HepG2 (cell line): ENCODE measurements around the gene QSER1. TPM values are rescaled to one million over a fixed set of nuclear protein-coding genes. Genes with fewer than 3 reads are reported as not detected.

Experiments used
- BRCA1 ChIP-seq: sonication (generic); formaldehyde crosslinking; IDR thresholded peaks from 2 replicates; pipeline ENCODE4 v1.4.0; 2020; ENCODE audit warnings: missing genetic modification reagents
- CCDC6 ChIP-seq: sonication (generic); formaldehyde crosslinking; IDR thresholded peaks from 2 replicates; pipeline ENCODE4 v1.8.1; 2022; ENCODE audit warnings: mild to moderate bottlenecking, missing genetic modification reagents, moderate library complexity
- DR1 ChIP-seq: sonication (generic); formaldehyde crosslinking; IDR thresholded peaks from 2 replicates; pipeline ENCODE4 v1.8.0; 2021; ENCODE audit warnings: mild to moderate bottlenecking, missing genetic modification reagents, inconsistent platforms
- RBM39 ChIP-seq: fragments of 200-400 bp; formaldehyde crosslinking; IDR thresholded peaks from one replicate; pipeline ENCODE4 v1.6.1; 2018; ENCODE audit warnings: antibody characterized with exemption, mild to moderate bottlenecking, low read depth, low read length; ENCODE audit not compliant: poor library complexity, severe bottlenecking
- ZKSCAN1 ChIP-seq: fragments of 150-350 bp; IDR thresholded peaks from 2 replicates; pipeline ENCODE4 v1.6.1; 2014; ENCODE audit warnings: low read length
- ZNF230 ChIP-seq: sonication (generic); formaldehyde crosslinking; IDR thresholded peaks from 2 replicates; pipeline ENCODE4 v1.4.0; 2020; ENCODE audit warnings: mild to moderate bottlenecking, missing genetic modification reagents
- ZNF33A ChIP-seq: sonication (generic); formaldehyde crosslinking; IDR thresholded peaks from 2 replicates; pipeline ENCODE4 v1.5.1; 2020; ENCODE audit warnings: missing genetic modification reagents, mild to moderate bottlenecking, moderate library complexity, borderline replicate concordance
- ZNF749 ChIP-seq: sonication (generic); formaldehyde crosslinking; IDR thresholded peaks from 2 replicates; pipeline ENCODE4 v1.8.0; 2022; ENCODE audit warnings: mild to moderate bottlenecking, missing genetic modification reagents, moderate library complexity, borderline replicate concordance
- polyA plus RNA-seq, 8 experiments: library from polyadenylated mRNA; depleted of rRNA in 3 of 8; stranded (reverse) in 7 of 8; unstranded in 1 of 8; fragments of >200 nt; fragmentation: Illumina TruSeq in 4 of 8; extraction: Trizol in 4 of 8; gene quantifications; 2 replicates each; pipeline versions ENCODE4 v1.2.1 to v1.2.3, GENCODE V29; 2011 to 2016; ENCODE audit warnings: low read depth in 4 of 8, missing spikeins in 1 of 8, mixed read lengths in 1 of 8; ENCODE audit not compliant: insufficient read depth in 1 of 8
- total RNA-seq, 5 experiments: library from RNA; depleted of rRNA; stranded (reverse); fragments of >200 nt; fragmentation: Illumina TruSeq; extraction: Trizol; gene quantifications; 2 replicates each; pipeline ENCODE4 v1.2.3, GENCODE V29; 2016; ENCODE audit warnings: low read depth in 1 of 5
- TF ChIP-seq, protein P1 (sequence below): sonication (generic); formaldehyde crosslinking; IDR thresholded peaks from 2 replicates; pipeline ENCODE4 v1.8.0; 2022; ENCODE audit warnings: mild to moderate bottlenecking, missing genetic modification reagents; ENCODE audit not compliant: insufficient replicate concordance
- TF ChIP-seq, protein P2 (sequence below): sonication (generic); formaldehyde crosslinking; IDR thresholded peaks from 2 replicates; pipeline ENCODE4 v1.4.0; 2020; ENCODE audit warnings: missing genetic modification reagents
- TF ChIP-seq, protein P3 (sequence below): sonication (generic); formaldehyde crosslinking; IDR thresholded peaks from 2 replicates; pipeline ENCODE4 v1.4.0; 2020; ENCODE audit warnings: mild to moderate bottlenecking, missing genetic modification reagents
- TF ChIP-seq, protein P4 (sequence below): IDR thresholded peaks from 2 replicates; pipeline ENCODE4 v1.4.0; 2020; ENCODE audit warnings: mild to moderate bottlenecking, missing genetic modification reagents
- TF ChIP-seq, protein P5 (sequence below): sonication (generic); formaldehyde crosslinking; IDR thresholded peaks from 2 replicates; pipeline ENCODE4 v1.4.0; 2020; ENCODE audit warnings: missing genetic modification reagents
- TF ChIP-seq, protein P6 (sequence below): sonication (generic); formaldehyde crosslinking; IDR thresholded peaks from 2 replicates; pipeline ENCODE4 v1.5.0; 2020; ENCODE audit warnings: mild to moderate bottlenecking, missing genetic modification reagents

QSER1 gene
- total and polyA plus RNA-seq, 2 of the 13 experiments (the other 11 are each of a cell fraction or from before 2014, with no cell fraction given): 8.9 to 17.3 TPM

DNA sequence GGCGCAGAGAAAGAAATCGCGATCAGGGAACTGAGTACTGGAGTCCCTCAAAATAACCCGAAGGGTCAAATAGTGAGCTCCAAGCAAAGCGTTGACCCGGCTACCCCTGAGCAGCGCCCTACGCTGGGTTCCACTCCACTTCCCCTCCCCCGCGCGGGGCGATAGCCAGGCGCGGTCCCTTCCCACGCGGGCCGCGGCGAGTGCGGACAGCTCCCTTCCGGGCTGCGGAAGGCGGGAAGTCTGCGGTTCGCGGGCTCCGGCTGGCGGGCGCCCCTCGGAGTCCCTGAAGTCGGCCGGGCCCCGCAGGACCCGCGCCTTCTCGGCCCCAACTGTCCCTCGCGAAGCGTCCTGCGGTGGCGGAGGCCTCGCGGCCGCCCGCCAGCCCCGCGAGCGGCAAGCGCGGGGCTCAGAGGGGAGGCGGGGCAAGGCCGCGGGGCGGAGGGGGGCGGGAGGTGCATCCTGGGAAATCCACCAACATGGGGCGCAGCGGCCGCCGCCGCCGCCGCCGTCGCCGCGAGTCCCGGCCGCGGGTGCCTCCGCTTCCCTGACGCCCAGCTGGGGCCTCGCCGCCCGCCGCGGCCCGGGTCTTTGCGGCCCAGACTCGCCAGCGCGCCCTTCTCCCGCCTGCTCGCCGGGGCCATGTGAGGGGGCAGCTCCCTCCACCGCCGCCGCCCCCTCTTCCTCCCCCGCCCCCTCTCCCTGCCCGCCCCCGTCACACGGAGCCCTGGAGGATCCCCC, at the start of gene QSER1 (continued):
- TF ChIP-seq, protein P1, sequence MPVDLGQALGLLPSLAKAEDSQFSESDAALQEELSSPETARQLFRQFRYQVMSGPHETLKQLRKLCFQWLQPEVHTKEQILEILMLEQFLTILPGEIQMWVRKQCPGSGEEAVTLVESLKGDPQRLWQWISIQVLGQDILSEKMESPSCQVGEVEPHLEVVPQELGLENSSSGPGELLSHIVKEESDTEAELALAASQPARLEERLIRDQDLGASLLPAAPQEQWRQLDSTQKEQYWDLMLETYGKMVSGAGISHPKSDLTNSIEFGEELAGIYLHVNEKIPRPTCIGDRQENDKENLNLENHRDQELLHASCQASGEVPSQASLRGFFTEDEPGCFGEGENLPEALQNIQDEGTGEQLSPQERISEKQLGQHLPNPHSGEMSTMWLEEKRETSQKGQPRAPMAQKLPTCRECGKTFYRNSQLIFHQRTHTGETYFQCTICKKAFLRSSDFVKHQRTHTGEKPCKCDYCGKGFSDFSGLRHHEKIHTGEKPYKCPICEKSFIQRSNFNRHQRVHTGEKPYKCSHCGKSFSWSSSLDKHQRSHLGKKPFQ (CRISPR knock-in tag): peak; percentile 35
- TF ChIP-seq, protein P2, sequence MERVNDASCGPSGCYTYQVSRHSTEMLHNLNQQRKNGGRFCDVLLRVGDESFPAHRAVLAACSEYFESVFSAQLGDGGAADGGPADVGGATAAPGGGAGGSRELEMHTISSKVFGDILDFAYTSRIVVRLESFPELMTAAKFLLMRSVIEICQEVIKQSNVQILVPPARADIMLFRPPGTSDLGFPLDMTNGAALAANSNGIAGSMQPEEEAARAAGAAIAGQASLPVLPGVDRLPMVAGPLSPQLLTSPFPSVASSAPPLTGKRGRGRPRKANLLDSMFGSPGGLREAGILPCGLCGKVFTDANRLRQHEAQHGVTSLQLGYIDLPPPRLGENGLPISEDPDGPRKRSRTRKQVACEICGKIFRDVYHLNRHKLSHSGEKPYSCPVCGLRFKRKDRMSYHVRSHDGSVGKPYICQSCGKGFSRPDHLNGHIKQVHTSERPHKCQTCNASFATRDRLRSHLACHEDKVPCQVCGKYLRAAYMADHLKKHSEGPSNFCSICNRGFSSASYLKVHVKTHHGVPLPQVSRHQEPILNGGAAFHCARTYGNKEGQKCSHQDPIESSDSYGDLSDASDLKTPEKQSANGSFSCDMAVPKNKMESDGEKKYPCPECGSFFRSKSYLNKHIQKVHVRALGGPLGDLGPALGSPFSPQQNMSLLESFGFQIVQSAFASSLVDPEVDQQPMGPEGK (CRISPR knock-in tag): peak; percentile 44; the same call in 1 of the 2 replicates
- TF ChIP-seq RBM39: no peak
- peak; percentile 69; the same call in 1 of the 2 replicates for TF ChIP-seq ZNF230
- TF ChIP-seq, protein P3, sequence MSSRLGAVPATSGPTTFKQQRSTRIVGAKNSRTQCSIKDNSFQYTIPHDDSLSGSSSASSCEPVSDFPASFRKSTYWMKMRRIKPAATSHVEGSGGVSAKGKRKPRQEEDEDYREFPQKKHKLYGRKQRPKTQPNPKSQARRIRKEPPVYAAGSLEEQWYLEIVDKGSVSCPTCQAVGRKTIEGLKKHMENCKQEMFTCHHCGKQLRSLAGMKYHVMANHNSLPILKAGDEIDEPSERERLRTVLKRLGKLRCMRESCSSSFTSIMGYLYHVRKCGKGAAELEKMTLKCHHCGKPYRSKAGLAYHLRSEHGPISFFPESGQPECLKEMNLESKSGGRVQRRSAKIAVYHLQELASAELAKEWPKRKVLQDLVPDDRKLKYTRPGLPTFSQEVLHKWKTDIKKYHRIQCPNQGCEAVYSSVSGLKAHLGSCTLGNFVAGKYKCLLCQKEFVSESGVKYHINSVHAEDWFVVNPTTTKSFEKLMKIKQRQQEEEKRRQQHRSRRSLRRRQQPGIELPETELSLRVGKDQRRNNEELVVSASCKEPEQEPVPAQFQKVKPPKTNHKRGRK: no peak
- TF ChIP-seq ZNF749: no peak
- TF ChIP-seq ZNF33A: no peak
- TF ChIP-seq BRCA1: no peak
- TF ChIP-seq, protein P4, sequence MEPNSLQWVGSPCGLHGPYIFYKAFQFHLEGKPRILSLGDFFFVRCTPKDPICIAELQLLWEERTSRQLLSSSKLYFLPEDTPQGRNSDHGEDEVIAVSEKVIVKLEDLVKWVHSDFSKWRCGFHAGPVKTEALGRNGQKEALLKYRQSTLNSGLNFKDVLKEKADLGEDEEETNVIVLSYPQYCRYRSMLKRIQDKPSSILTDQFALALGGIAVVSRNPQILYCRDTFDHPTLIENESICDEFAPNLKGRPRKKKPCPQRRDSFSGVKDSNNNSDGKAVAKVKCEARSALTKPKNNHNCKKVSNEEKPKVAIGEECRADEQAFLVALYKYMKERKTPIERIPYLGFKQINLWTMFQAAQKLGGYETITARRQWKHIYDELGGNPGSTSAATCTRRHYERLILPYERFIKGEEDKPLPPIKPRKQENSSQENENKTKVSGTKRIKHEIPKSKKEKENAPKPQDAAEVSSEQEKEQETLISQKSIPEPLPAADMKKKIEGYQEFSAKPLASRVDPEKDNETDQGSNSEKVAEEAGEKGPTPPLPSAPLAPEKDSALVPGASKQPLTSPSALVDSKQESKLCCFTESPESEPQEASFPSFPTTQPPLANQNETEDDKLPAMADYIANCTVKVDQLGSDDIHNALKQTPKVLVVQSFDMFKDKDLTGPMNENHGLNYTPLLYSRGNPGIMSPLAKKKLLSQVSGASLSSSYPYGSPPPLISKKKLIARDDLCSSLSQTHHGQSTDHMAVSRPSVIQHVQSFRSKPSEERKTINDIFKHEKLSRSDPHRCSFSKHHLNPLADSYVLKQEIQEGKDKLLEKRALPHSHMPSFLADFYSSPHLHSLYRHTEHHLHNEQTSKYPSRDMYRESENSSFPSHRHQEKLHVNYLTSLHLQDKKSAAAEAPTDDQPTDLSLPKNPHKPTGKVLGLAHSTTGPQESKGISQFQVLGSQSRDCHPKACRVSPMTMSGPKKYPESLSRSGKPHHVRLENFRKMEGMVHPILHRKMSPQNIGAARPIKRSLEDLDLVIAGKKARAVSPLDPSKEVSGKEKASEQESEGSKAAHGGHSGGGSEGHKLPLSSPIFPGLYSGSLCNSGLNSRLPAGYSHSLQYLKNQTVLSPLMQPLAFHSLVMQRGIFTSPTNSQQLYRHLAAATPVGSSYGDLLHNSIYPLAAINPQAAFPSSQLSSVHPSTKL (CRISPR knock-in tag): no peak
- TF ChIP-seq, protein P5, sequence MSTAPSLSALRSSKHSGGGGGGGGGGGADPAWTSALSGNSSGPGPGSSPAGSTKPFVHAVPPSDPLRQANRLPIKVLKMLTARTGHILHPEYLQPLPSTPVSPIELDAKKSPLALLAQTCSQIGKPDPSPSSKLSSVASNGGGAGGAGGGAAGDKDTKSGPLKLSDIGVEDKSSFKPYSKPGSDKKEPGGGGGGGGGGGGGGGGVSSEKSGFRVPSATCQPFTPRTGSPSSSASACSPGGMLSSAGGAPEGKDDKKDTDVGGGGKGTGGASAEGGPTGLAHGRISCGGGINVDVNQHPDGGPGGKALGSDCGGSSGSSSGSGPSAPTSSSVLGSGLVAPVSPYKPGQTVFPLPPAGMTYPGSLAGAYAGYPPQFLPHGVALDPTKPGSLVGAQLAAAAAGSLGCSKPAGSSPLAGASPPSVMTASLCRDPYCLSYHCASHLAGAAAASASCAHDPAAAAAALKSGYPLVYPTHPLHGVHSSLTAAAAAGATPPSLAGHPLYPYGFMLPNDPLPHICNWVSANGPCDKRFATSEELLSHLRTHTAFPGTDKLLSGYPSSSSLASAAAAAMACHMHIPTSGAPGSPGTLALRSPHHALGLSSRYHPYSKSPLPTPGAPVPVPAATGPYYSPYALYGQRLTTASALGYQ: peak; percentile 32; the same call in 1 of the 2 replicates
- TF ChIP-seq CCDC6: no peak
- TF ChIP-seq, protein P6, sequence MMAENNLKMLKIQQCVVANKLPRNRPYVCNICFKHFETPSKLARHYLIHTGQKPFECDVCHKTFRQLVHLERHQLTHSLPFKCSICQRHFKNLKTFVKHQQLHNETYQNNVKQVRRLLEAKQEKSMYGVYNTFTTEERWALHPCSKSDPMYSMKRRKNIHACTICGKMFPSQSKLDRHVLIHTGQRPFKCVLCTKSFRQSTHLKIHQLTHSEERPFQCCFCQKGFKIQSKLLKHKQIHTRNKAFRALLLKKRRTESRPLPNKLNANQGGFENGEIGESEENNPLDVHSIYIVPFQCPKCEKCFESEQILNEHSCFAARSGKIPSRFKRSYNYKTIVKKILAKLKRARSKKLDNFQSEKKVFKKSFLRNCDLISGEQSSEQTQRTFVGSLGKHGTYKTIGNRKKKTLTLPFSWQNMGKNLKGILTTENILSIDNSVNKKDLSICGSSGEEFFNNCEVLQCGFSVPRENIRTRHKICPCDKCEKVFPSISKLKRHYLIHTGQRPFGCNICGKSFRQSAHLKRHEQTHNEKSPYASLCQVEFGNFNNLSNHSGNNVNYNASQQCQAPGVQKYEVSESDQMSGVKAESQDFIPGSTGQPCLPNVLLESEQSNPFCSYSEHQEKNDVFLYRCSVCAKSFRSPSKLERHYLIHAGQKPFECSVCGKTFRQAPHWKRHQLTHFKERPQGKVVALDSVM: no peak
- TF ChIP-seq ZKSCAN1: no peak
- no peak for TF ChIP-seq DR1 (CRISPR knock-in tag)
